Skeletal muscle tissue (tissue), 4 donors: ENCODE measurements around the gene GCK. TPM values are rescaled to one million over a fixed set of nuclear protein-coding genes. Genes with fewer than 3 reads are reported as not detected.

Experiments used
- H3K27ac ChIP-seq: one replicate; pipeline ENCODE4 v1.7.0; 2013; ENCODE audit warnings: mild to moderate bottlenecking, low read depth, low read length, inconsistent platforms
- H3K27me3 ChIP-seq, 3 donors: one replicate each; pipeline ENCODE4 v1.7.0; 2013; ENCODE audit warnings: low read length in 3 of 3; ENCODE audit not compliant: control insufficient read depth in 3 of 3, insufficient read depth in 3 of 3
- H3K36me3 ChIP-seq, 3 donors: one replicate each; pipeline ENCODE4 v1.7.0; 2013; ENCODE audit warnings: low read length in 3 of 3; ENCODE audit not compliant: control insufficient read depth in 3 of 3, insufficient read depth in 3 of 3
- H3K4me1 ChIP-seq, 3 donors: one replicate each; pipeline ENCODE4 v1.7.0; 2013; ENCODE audit warnings: low read length in 3 of 3, mild to moderate bottlenecking in 3 of 3; ENCODE audit not compliant: control insufficient read depth in 3 of 3, insufficient read depth in 3 of 3
- H3K4me3 ChIP-seq, 3 donors: one replicate each; pipeline ENCODE4 v1.7.0; 2013; ENCODE audit warnings: low read length in 3 of 3
- H3K9ac ChIP-seq, 3 donors: one replicate each; pipeline ENCODE4 v1.7.0; 2013; ENCODE audit warnings: low read length in 3 of 3, mild to moderate bottlenecking in 3 of 3, moderate library complexity in 2 of 3, low read depth in 1 of 3
- H3K9me3 ChIP-seq, 3 donors: one replicate each; pipeline ENCODE4 v1.7.0; 2013; ENCODE audit warnings: low read length in 3 of 3; ENCODE audit not compliant: control insufficient read depth in 3 of 3
- total RNA-seq: library from RNA; depleted of rRNA; stranded (reverse); fragments of >200 nt; gene quantifications from one replicate; pipeline ENCODE4 v1.2.3, GENCODE V29; 2014
- donor health status: Osteomylitis.

GCK gene
- total RNA-seq, 1 donor from 2014 or later, result 2.1 TPM

- Histone ChIP-seq H3K27me3 (peaks cover 3 to 8% (median 7%) of the 10 kb centered on the region in 3 donors), H3K9me3 (no peaks in the 10 kb centered on the region), H3K27ac (no peak overlapping the region), H3K4me1 (peaks cover 0 to 7% (median 6%) of the 10 kb centered on the region in 3 donors), H3K4me3 (no peak overlapping the region), H3K9ac (peak overlapping the region in 1 of 3 donors; percentile 8), H3K36me3 (no peaks in the 10 kb centered on the region)
Observed at GRCh38 chr7:44150966-44151941, 38.0 kb downstream of the GCK start.

GRCh38 chr7:44150466-44150832 lies 38.8 kb downstream of the GCK start:
- Histone ChIP-seq H3K4me3 (no peak overlapping the region), H3K27me3 (peaks cover 5 to 11% (median 10%) of the 10 kb centered on the region in 3 donors), H3K27ac (no peak overlapping the region), H3K36me3 (no peaks in the 10 kb centered on the region), H3K4me1 (peaks cover 0 to 11% (median 11%) of the 10 kb centered on the region in 3 donors), H3K9me3 (no peaks in the 10 kb centered on the region), H3K9ac (no peak overlapping the region)

- no peak overlapping the region for H3K27ac ChIP-seq
- H3K4me1 ChIP-seq, result peaks cover 0 to 15% (median 12%) of the 10 kb centered on the region in 3 donors
- peaks cover 11 to 17% (median 17%) of the 10 kb centered on the region in 3 donors for H3K27me3 ChIP-seq
- no peak overlapping the region for H3K9ac ChIP-seq
- H3K36me3 ChIP-seq, result no peaks in the 10 kb centered on the region
- no peaks in the 10 kb centered on the region for H3K9me3 ChIP-seq
- H3K4me3 ChIP-seq, result no peak overlapping the region
Observed at GRCh38 chr7:44149571-44150465, 39.4 kb downstream of the GCK start.

GRCh38 chr7:44148961-44149536 lies 40.2 kb downstream of the GCK start:
- no peaks in the 10 kb centered on the region for H3K36me3 ChIP-seq
- H3K27ac ChIP-seq, result no peak overlapping the region
- peaks cover 0 to 15% (median 12%) of the 10 kb centered on the region in 3 donors for H3K4me1 ChIP-seq
- no peaks in the 10 kb centered on the region for H3K9me3 ChIP-seq
- no peak overlapping the region for H3K4me3 ChIP-seq
- H3K27me3 ChIP-seq, result peaks cover 15 to 22% (median 20%) of the 10 kb centered on the region in 3 donors
- no peak overlapping the region for H3K9ac ChIP-seq

GRCh38 chr7:44148166-44148565 lies 41.1 kb downstream of the GCK start:
- H3K9ac ChIP-seq, result no peak overlapping the region
- no peak overlapping the region for H3K4me3 ChIP-seq
- no peak overlapping the region for H3K27ac ChIP-seq
- H3K9me3 ChIP-seq, result no peaks in the 10 kb centered on the region
- H3K4me1 ChIP-seq, result peaks cover 0 to 15% (median 12%) of the 10 kb centered on the region in 3 donors
- no peaks in the 10 kb centered on the region for H3K36me3 ChIP-seq
- peaks cover 15 to 22% (median 20%) of the 10 kb centered on the region in 3 donors for H3K27me3 ChIP-seq

GRCh38 chr7:44147026-44147991 lies 41.9 kb downstream of the GCK start:
- Histone ChIP-seq H3K27ac (no peak overlapping the region), H3K9ac (no peak overlapping the region), H3K27me3 (peaks cover 15 to 22% (median 20%) of the 10 kb centered on the region in 3 donors)

GRCh38 chr7:44145969-44146911 lies 43.0 kb downstream of the GCK start:
- Histone ChIP-seq H3K27ac (no peak overlapping the region), H3K4me1 (peaks cover 0 to 15% (median 12%) of the 10 kb centered on the region in 3 donors)

More at GRCh38 chr7:44147026-44147991, 41.9 kb downstream of the GCK start:
- Histone ChIP-seq H3K4me1 (peaks cover 0 to 15% (median 12%) of the 10 kb centered on the region in 3 donors), H3K4me3 (no peak overlapping the region), H3K9me3 (no peaks in the 10 kb centered on the region), H3K36me3 (no peaks in the 10 kb centered on the region)

GRCh38 chr7:44145479-44145968 lies 43.7 kb downstream of the GCK start:
- H3K4me3 ChIP-seq, result peak overlapping the region; percentile 14 to 70 (median 43)
- peaks cover 0 to 15% (median 11%) of the 10 kb centered on the region in 3 donors for H3K4me1 ChIP-seq
- no peaks in the 10 kb centered on the region for H3K9me3 ChIP-seq
- no peaks in the 10 kb centered on the region for H3K36me3 ChIP-seq
- no peak overlapping the region for H3K9ac ChIP-seq
- H3K27me3 ChIP-seq, result peaks cover 15 to 20% (median 20%) of the 10 kb centered on the region in 3 donors
- no peak overlapping the region for H3K27ac ChIP-seq

More at GRCh38 chr7:44145969-44146911, 43.0 kb downstream of the GCK start:
- H3K36me3 ChIP-seq, result no peaks in the 10 kb centered on the region
- peak overlapping the region; percentile 14 to 70 (median 43) for H3K4me3 ChIP-seq
- H3K9me3 ChIP-seq, result no peaks in the 10 kb centered on the region
- H3K27me3 ChIP-seq, result peaks cover 15 to 20% (median 20%) of the 10 kb centered on the region in 3 donors
- peak overlapping the region in 1 of 3 donors; percentile 62 for H3K9ac ChIP-seq
